HepG2 (cell line): ENCODE data around the gene PARN. TPM values are rescaled to one million over a fixed set of nuclear protein-coding genes. Genes with fewer than 3 reads are reported as not detected.

ENCODE experiments used
- CREB1 ChIP-seq, 2 experiments: fragments of 450-650 bp in 1 of 2; IDR thresholded peaks; 2 replicates each; pipeline ENCODE4 v1.6.1; 2016 to 2017; ENCODE audit warnings: control low read depth in 1 of 2, mild to moderate bottlenecking in 1 of 2, missing compliant biosample characterization in 1 of 2, missing genetic modification characterization in 1 of 2
- FOXA3 ChIP-seq: IDR thresholded peaks from 2 replicates; pipeline ENCODE4 v1.6.1; 2016; ENCODE audit warnings: missing genetic modification reagents, missing compliant biosample characterization
- GZF1 ChIP-seq: sonication (generic); formaldehyde crosslinking; IDR thresholded peaks from 2 replicates; pipeline ENCODE4 v1.5.1; 2020; ENCODE audit warnings: mild to moderate bottlenecking, missing genetic modification reagents
- KLF11 ChIP-seq: IDR thresholded peaks from 2 replicates; pipeline ENCODE4 v1.6.1; 2016; ENCODE audit warnings: missing compliant biosample characterization
- MAZ ChIP-seq, 2 experiments: sonication (generic) in 1 of 2; formaldehyde crosslinking in 1 of 2; IDR thresholded peaks; 2 replicates each; pipeline versions ENCODE4 v1.5.0 to v1.6.1; 2012 to 2020; ENCODE audit warnings: low read depth in 2 of 2, mild to moderate bottlenecking in 2 of 2, borderline replicate concordance in 1 of 2, improper control_type of control experiment in 1 of 2, low read length in 1 of 2, missing genetic modification reagents in 1 of 2, moderate library complexity in 1 of 2
- MEIS2 ChIP-seq: sonication (generic); formaldehyde crosslinking; IDR thresholded peaks from 2 replicates; pipeline ENCODE4 v1.9.0; 2021; ENCODE audit warnings: mild to moderate bottlenecking, missing genetic modification reagents
- MLXIP ChIP-seq: sonication (generic); formaldehyde crosslinking; IDR thresholded peaks from 2 replicates; pipeline ENCODE4 v1.9.0; 2021; ENCODE audit warnings: missing genetic modification reagents, borderline replicate concordance
- NFYB ChIP-seq: sonication (generic); formaldehyde crosslinking; IDR thresholded peaks from 2 replicates; pipeline ENCODE4 v1.4.0; 2020; ENCODE audit warnings: missing genetic modification reagents
- NKX3-1 ChIP-seq: sonication (generic); formaldehyde crosslinking; IDR thresholded peaks from 2 replicates; pipeline ENCODE4 v1.5.0; 2020; ENCODE audit warnings: missing genetic modification reagents
- NR2F6 ChIP-seq, 2 experiments: IDR thresholded peaks; 2 replicates each; pipeline ENCODE4 v1.6.1; 2016; ENCODE audit warnings: antibody characterized with exemption in 1 of 2, mild to moderate bottlenecking in 1 of 2
- POGK ChIP-seq: sonication (generic); formaldehyde crosslinking; conservative IDR thresholded peaks from 2 replicates; pipeline ENCODE4 v1.8.0; 2022; ENCODE audit warnings: mild to moderate bottlenecking, moderate library complexity, missing genetic modification reagents
- RAD21 ChIP-seq: fragments of 450-650 bp; formaldehyde crosslinking; IDR thresholded peaks from 2 replicates; pipeline ENCODE4 v1.5.0; 2020; ENCODE audit warnings: mild to moderate bottlenecking
- TCF7 ChIP-seq: sonication (generic); IDR thresholded peaks from 2 replicates; pipeline ENCODE4 v1.6.1; 2016; ENCODE audit warnings: antibody characterized with exemption, low read depth
- THRA ChIP-seq: sonication (generic); formaldehyde crosslinking; IDR thresholded peaks from 2 replicates; pipeline ENCODE4 v1.4.0; 2020; ENCODE audit warnings: missing genetic modification reagents, borderline replicate concordance
- TRIM24 ChIP-seq: sonication (generic); formaldehyde crosslinking; IDR thresholded peaks from 2 replicates; pipeline ENCODE4 v1.8.0; 2022; ENCODE audit warnings: mild to moderate bottlenecking, missing genetic modification reagents
- ZBTB43 ChIP-seq: sonication (generic); formaldehyde crosslinking; conservative IDR thresholded peaks from 2 replicates; pipeline ENCODE4 v1.4.0; 2020; ENCODE audit warnings: missing genetic modification reagents
- ZNF205 ChIP-seq: IDR thresholded peaks from 2 replicates; pipeline ENCODE4 v1.6.1; 2018; ENCODE audit warnings: missing biosample characterization, missing genetic modification reagents
- ZNF3 ChIP-seq: IDR thresholded peaks from 2 replicates; pipeline ENCODE4 v1.7.0; 2017; ENCODE audit warnings: inconsistent platforms
- ZNF337 ChIP-seq: sonication (generic); formaldehyde crosslinking; IDR thresholded peaks from 2 replicates; pipeline ENCODE4 v1.5.1; 2020; ENCODE audit warnings: missing genetic modification reagents, low read depth, mild to moderate bottlenecking, borderline replicate concordance
- ZNF580 ChIP-seq: IDR thresholded peaks from 2 replicates; pipeline ENCODE4 v1.6.1; 2016; ENCODE audit warnings: low read depth, borderline replicate concordance
- ZNF598 ChIP-seq: sonication (generic); formaldehyde crosslinking; IDR thresholded peaks from 2 replicates; pipeline ENCODE4 v1.5.1; 2020; ENCODE audit warnings: mild to moderate bottlenecking, missing genetic modification reagents, borderline replicate concordance
- polyA plus RNA-seq, 8 experiments: library from polyadenylated mRNA; depleted of rRNA in 3 of 8; stranded (reverse) in 7 of 8; unstranded in 1 of 8; fragments of >200 nt; fragmentation: Illumina TruSeq in 4 of 8; extraction: Trizol in 4 of 8; gene quantifications; 2 replicates each; pipeline versions ENCODE4 v1.2.1 to v1.2.3, GENCODE V29; 2011 to 2016; ENCODE audit warnings: low read depth in 4 of 8, missing spikeins in 1 of 8, mixed read lengths in 1 of 8; ENCODE audit not compliant: insufficient read depth in 1 of 8
- total RNA-seq, 5 experiments: library from RNA; depleted of rRNA; stranded (reverse); fragments of >200 nt; fragmentation: Illumina TruSeq; extraction: Trizol; gene quantifications; 2 replicates each; pipeline ENCODE4 v1.2.3, GENCODE V29; 2016; ENCODE audit warnings: low read depth in 1 of 5

The PARN gene
- total and polyA plus RNA-seq, 2 of the 13 experiments (the other 11 are each of a cell fraction or from before 2014, with no cell fraction given): 13.3 to 47.6 TPM

GRCh38 chr16:14486520-14487303, 143.3 kb downstream of the PARN start (continued):
- TF ChIP-seq ZNF580 (CRISPR knock-in tag) (peak; percentile 94; the same call in 1 of the 2 replicates), FOXA3 (CRISPR knock-in tag) (peak; percentile 63), ZNF205 (CRISPR knock-in tag) (peak; percentile 99), NFYB (CRISPR knock-in tag) (peak; percentile 50), POGK (CRISPR knock-in tag) (peak; percentile 72; the same call in 1 of the 2 replicates), RAD21 (no peak; the same call in 1 of the 2 replicates), TCF7 (peak; percentile 36; the same call in 1 of the 2 replicates), ZNF337 (CRISPR knock-in tag) (0 out of 2 replicates have a peak, but pooled peaks have one; percentile 67), MLXIP (CRISPR knock-in tag) (no peak), TRIM24 (CRISPR knock-in tag) (no peak), KLF11 (CRISPR knock-in tag) (peak; percentile 46; the same call in 1 of the 2 replicates), NKX3-1 (CRISPR knock-in tag) (peak; percentile 95), MAZ (IDR thresholded peaks at IDR 0.05; ENCODE audit: borderline replicate concordance, low read depth, low read length) (no peak), MAZ (CRISPR knock-in tag; IDR thresholded peaks at IDR 0.05; ENCODE audit: low read depth) (peak; percentile 78; the same call in 1 of the 2 replicates), ZNF598 (CRISPR knock-in tag) (peak; percentile 96), ZBTB43 (CRISPR knock-in tag) (peak; percentile 79), MEIS2 (CRISPR knock-in tag) (peak; percentile 99), ZNF3 (0 out of 2 replicates have a peak, but pooled peaks have one; percentile 24), THRA (CRISPR knock-in tag) (peak; percentile 68), GZF1 (CRISPR knock-in tag) (peak; percentile 61; the same call in 1 of the 2 replicates), CREB1 (IDR thresholded peaks at IDR 0.05) (no peak), CREB1 (CRISPR knock-in tag; IDR thresholded peaks at IDR 0.05) (peak; percentile 26; the same call in 1 of the 2 replicates), NR2F6 (IDR thresholded peaks at IDR 0.05) (peak; percentile 56; the same call in 1 of the 2 replicates), NR2F6 (CRISPR knock-in tag; IDR thresholded peaks at IDR 0.05) (peak; percentile 71)
